ENCODE results near the gene CNNM2. TPM values are rescaled to one million over a fixed set of nuclear protein-coding genes. Genes with fewer than 3 reads are reported as not detected.

The CNNM2 gene
- total RNA-seq, 2 donors from 2014 or later = 25.2 to 29.3 TPM

GRCh38 chr10:103086799-103087198 is 168.7 kb downstream of the CNNM2 start:
- H3K36me3 ChIP-seq = peaks cover 19% of the 10 kb centered on the region
- H3K9me3 ChIP-seq = no peaks in the 10 kb centered on the region
- no peak overlapping the region for H3K4me3 ChIP-seq
- no peak for DNase-seq
- H3K27me3 ChIP-seq = no peaks in the 10 kb centered on the region
- intact Hi-C loops (cut with DNase I) = no loop called here
- TF ChIP-seq CTCF (IDR thresholded peaks at IDR 0.05) = no peak
- no peaks in the 10 kb centered on the region for H3K4me1 ChIP-seq
- H3K9ac ChIP-seq (ENCODE audit: low read depth in 2 of 2, low read length in 2 of 2) = no peak overlapping the region
- no peak overlapping the region for H3K27ac ChIP-seq

GRCh38 chr10:103089493-103089892 is 171.4 kb downstream of the CNNM2 start:
- intact Hi-C loops (cut with DNase I) = no loop called here
- H3K9ac ChIP-seq (ENCODE audit: low read depth in 2 of 2, low read length in 2 of 2) = no peak overlapping the region
- no peaks in the 10 kb centered on the region for H3K9me3 ChIP-seq
- no peaks in the 10 kb centered on the region for H3K27me3 ChIP-seq
- no peak overlapping the region for H3K4me3 ChIP-seq
- no peak for DNase-seq
- no peak for TF ChIP-seq CTCF (IDR thresholded peaks at IDR 0.05)
- no peaks in the 10 kb centered on the region for H3K4me1 ChIP-seq
- H3K27ac ChIP-seq = no peak overlapping the region
- peaks cover 19% of the 10 kb centered on the region for H3K36me3 ChIP-seq

- no peak for DNase-seq
- intact Hi-C loops (cut with DNase I) = loop anchor here (10.0 kb wide), 1 partner anchor 154 kb away; the partner anchor contains the start of gene RPEL1
- no peak overlapping the region for H3K9ac ChIP-seq (ENCODE audit: low read depth in 2 of 2, low read length in 2 of 2)
- no peak overlapping the region for H3K4me3 ChIP-seq
- H3K4me1 ChIP-seq = no peaks in the 10 kb centered on the region
- peaks cover 19% of the 10 kb centered on the region for H3K36me3 ChIP-seq
- H3K27ac ChIP-seq = no peak overlapping the region
- H3K9me3 ChIP-seq = no peaks in the 10 kb centered on the region
- TF ChIP-seq CTCF (IDR thresholded peaks at IDR 0.05) = no peak
- H3K27me3 ChIP-seq = no peaks in the 10 kb centered on the region
These were observed 172.8 kb downstream of the CNNM2 start for GRCh38 chr10:103090911-103091310.

- peaks cover 6% of the 10 kb centered on the region for H3K36me3 ChIP-seq
- no peaks in the 10 kb centered on the region for H3K4me1 ChIP-seq
- no peak overlapping the region for H3K9ac ChIP-seq (ENCODE audit: low read depth in 2 of 2, low read length in 2 of 2)
- intact Hi-C loops (cut with DNase I) = loop anchor here (10.0 kb wide), 1 partner anchor 150 kb away; the partner anchor contains the start of gene RPEL1
- DNase-seq = no peak
- H3K27ac ChIP-seq = no peak overlapping the region
- no peak for TF ChIP-seq CTCF (IDR thresholded peaks at IDR 0.05)
- no peak overlapping the region for H3K4me3 ChIP-seq
- H3K9me3 ChIP-seq = no peaks in the 10 kb centered on the region
- no peaks in the 10 kb centered on the region for H3K27me3 ChIP-seq
These were observed 176.9 kb downstream of the CNNM2 start for GRCh38 chr10:103095005-103095404.

GRCh38 chr10:103096130-103096529 is 178.0 kb downstream of the CNNM2 start:
- no peaks in the 10 kb centered on the region for H3K27me3 ChIP-seq

More at GRCh38 chr10:103096130-103096529, 178.0 kb downstream of the CNNM2 start:
- no peak overlapping the region for H3K9ac ChIP-seq (ENCODE audit: low read depth in 2 of 2, low read length in 2 of 2)
- no peak for TF ChIP-seq CTCF (IDR thresholded peaks at IDR 0.05)
- H3K9me3 ChIP-seq = no peaks in the 10 kb centered on the region
- intact Hi-C loops (cut with DNase I) = loop anchor here (10.0 kb wide), 1 partner anchor 149 kb away; the partner anchor contains the start of gene RPEL1
- peaks cover 3% of the 10 kb centered on the region for H3K36me3 ChIP-seq
- DNase-seq = no peak
- no peak overlapping the region for H3K27ac ChIP-seq
- no peaks in the 10 kb centered on the region for H3K4me1 ChIP-seq
- no peak overlapping the region for H3K4me3 ChIP-seq
